NB4 (cell line): ENCODE results near the gene EVI2B.

Source experiments
- CTCF ChIP-seq: IDR thresholded peaks from one replicate; pipeline ENCODE4 v1.5.1; 2012; ENCODE audit warnings: low read depth, low read length
- POLR2A ChIP-seq: IDR thresholded peaks from 2 replicates; pipeline ENCODE4 v1.6.1; 2011; ENCODE audit warnings: mild to moderate bottlenecking; ENCODE audit not compliant: insufficient read length; ENCODE audit errors: extremely low read depth

GRCh38 chr17:31307640-31308039 lies 6.2 kb downstream of the EVI2B start:
- TF ChIP-seq CTCF (no peak), POLR2A (no peak)
